CD8-positive, alpha-beta memory T cell (primary cell): Measurements from ENCODE around the gene EIF4A3. TPM values are rescaled to one million over a fixed set of nuclear protein-coding genes. Genes with fewer than 3 reads are reported as not detected.
"Not testable (repeated sequence)": the region's sequence is repeated elsewhere in the genome, so short reads cannot be mapped to it uniquely, and the experiment has no call there.

Source experiments
- CTCF ChIA-PET: fragments of 350-600 bp; sonication (Branson Sonifier 250); formaldehyde crosslinking; loops from one replicate; lab custom pipeline; 2021; ENCODE audit warnings: antibody characterized with exemption; lab: Charles Lee
- POLR2A ChIA-PET: fragments of 350-600 bp; sonication (Branson Sonifier 250); formaldehyde crosslinking; loops from one replicate; lab custom pipeline; 2021; ENCODE audit warnings: antibody characterized with exemption; lab: Charles Lee
- DNase-seq, 5 donors: peaks; one replicate each; pipeline versions ENCODE4 v3.0.0 to v3.0.0-alpha.2; 2020 to 2022; ENCODE audit warnings: mixed read lengths in 1 of 5
- H3K27ac ChIP-seq: one replicate; pipeline ENCODE4 v1.7.0; 2013; ENCODE audit warnings: low read depth, mild to moderate bottlenecking, low read length, moderate library complexity
- H3K27me3 ChIP-seq: 2 replicates; pipeline ENCODE4 v1.7.0; 2013; ENCODE audit warnings: low read length, mild to moderate bottlenecking; ENCODE audit not compliant: insufficient read depth, poor library complexity, severe bottlenecking
- H3K36me3 ChIP-seq: 2 replicates; pipeline ENCODE4 v1.7.0; 2013; ENCODE audit warnings: mild to moderate bottlenecking, low read length, moderate library complexity; ENCODE audit not compliant: insufficient read depth
- H3K4me1 ChIP-seq: 2 replicates; pipeline ENCODE4 v1.7.0; 2013; ENCODE audit warnings: mild to moderate bottlenecking, low read length, moderate library complexity; ENCODE audit not compliant: insufficient read depth
- H3K4me3 ChIP-seq: 2 replicates; pipeline ENCODE4 v1.7.0; 2013; ENCODE audit warnings: mild to moderate bottlenecking, low read length
- H3K9me3 ChIP-seq: 2 replicates; pipeline ENCODE4 v1.7.0; 2013; ENCODE audit warnings: mild to moderate bottlenecking, low read length
- H3K27ac Mint-ChIP-seq, 8 donors: one replicate each; pipeline ENCODE4 v1.8.0; 2020 to 2021; ENCODE audit warnings: mixed read lengths in 8 of 8, mild to moderate bottlenecking in 6 of 8, inconsistent platforms in 3 of 8, moderate library complexity in 3 of 8
- H3K27me3 Mint-ChIP-seq, 2 donors: one replicate each; pipeline ENCODE4 v1.8.0; 2020 to 2021; ENCODE audit warnings: mixed read lengths in 2 of 2, mild to moderate bottlenecking in 1 of 2, moderate library complexity in 1 of 2
- H3K36me3 Mint-ChIP-seq, 3 donors: one replicate each; pipeline ENCODE4 v1.8.0; 2020 to 2021; ENCODE audit warnings: mixed read lengths in 3 of 3, inconsistent platforms in 1 of 3, mild to moderate bottlenecking in 1 of 3
- H3K4me1 Mint-ChIP-seq, 3 donors: one replicate each; pipeline ENCODE4 v1.8.0; 2020 to 2021; ENCODE audit warnings: mixed read lengths in 3 of 3, inconsistent platforms in 1 of 3, mild to moderate bottlenecking in 1 of 3
- H3K4me3 Mint-ChIP-seq, 7 donors: one replicate each; pipeline ENCODE4 v1.8.0; 2020 to 2021; ENCODE audit warnings: mixed read lengths in 7 of 7, mild to moderate bottlenecking in 6 of 7, moderate library complexity in 4 of 7, inconsistent platforms in 2 of 7
- H3K9me3 Mint-ChIP-seq, 5 donors: one replicate each; pipeline ENCODE4 v1.8.0; 2020 to 2022; ENCODE audit warnings: mixed read lengths in 5 of 5, mild to moderate bottlenecking in 3 of 5, moderate library complexity in 2 of 5, inconsistent platforms in 1 of 5
- polyA plus RNA-seq: library from polyadenylated mRNA; unstranded; fragments of 300-500 nt; fragmentation: Illumina TruSeq; gene quantifications from one replicate; pipeline ENCODE4 v1.2.3, GENCODE V29; 2021
- total RNA-seq, 2 experiments: library from RNA; stranded (reverse); gene quantifications; one replicate each; pipeline ENCODE4 v1.2.3, GENCODE V29; 2021

Gene EIF4A3
- total and polyA plus RNA-seq, 3 experiments from 2014 or later = 77.6 to 181 (median 174) TPM

GRCh38 chr17:80090164-80090563 lies 56.8 kb downstream of the EIF4A3 start:
- H3K27me3 ChIP-seq, H3K27me3 Mint-ChIP-seq, H3K36me3 Mint-ChIP-seq, H3K4me3 Mint-ChIP-seq, H3K27ac Mint-ChIP-seq, H3K4me1 Mint-ChIP-seq, H3K27ac ChIP-seq, DNase-seq, H3K4me1 ChIP-seq, H3K9me3 Mint-ChIP-seq, POLR2A ChIA-PET, H3K9me3 ChIP-seq, H3K4me3 ChIP-seq, H3K36me3 ChIP-seq: not testable (repeated sequence)
- CTCF ChIA-PET = interaction anchor here (1.6 kb wide), 1 partner anchor 11 kb away, joined by 5 read pairs; the partner anchor contains the start of gene GAA

- no peak for DNase-seq
- POLR2A ChIA-PET = no interaction called here
- no peaks in the 10 kb centered on the region for H3K9me3 ChIP-seq
- H3K27me3 Mint-ChIP-seq = peaks cover 3% of the 10 kb centered on the region in 2 donors
- H3K4me3 Mint-ChIP-seq = no peak overlapping the region
- H3K9me3 Mint-ChIP-seq = no peaks in the 10 kb centered on the region
- no peak overlapping the region for H3K4me3 ChIP-seq
- H3K36me3 Mint-ChIP-seq = no peaks in the 10 kb centered on the region
- no peak overlapping the region for H3K27ac Mint-ChIP-seq
- CTCF ChIA-PET = interaction anchor here (1.6 kb wide), 1 partner anchor 12 kb away, joined by 5 read pairs; the partner anchor contains the start of gene GAA
- H3K4me1 Mint-ChIP-seq = no peaks in the 10 kb centered on the region
- no peaks in the 10 kb centered on the region for H3K36me3 ChIP-seq
- H3K4me1 ChIP-seq = no peaks in the 10 kb centered on the region
- no peaks in the 10 kb centered on the region for H3K27me3 ChIP-seq
- H3K27ac ChIP-seq = no peak overlapping the region
Observed at GRCh38 chr17:80089762-80090161, 57.2 kb downstream of the EIF4A3 start.

DNA sequence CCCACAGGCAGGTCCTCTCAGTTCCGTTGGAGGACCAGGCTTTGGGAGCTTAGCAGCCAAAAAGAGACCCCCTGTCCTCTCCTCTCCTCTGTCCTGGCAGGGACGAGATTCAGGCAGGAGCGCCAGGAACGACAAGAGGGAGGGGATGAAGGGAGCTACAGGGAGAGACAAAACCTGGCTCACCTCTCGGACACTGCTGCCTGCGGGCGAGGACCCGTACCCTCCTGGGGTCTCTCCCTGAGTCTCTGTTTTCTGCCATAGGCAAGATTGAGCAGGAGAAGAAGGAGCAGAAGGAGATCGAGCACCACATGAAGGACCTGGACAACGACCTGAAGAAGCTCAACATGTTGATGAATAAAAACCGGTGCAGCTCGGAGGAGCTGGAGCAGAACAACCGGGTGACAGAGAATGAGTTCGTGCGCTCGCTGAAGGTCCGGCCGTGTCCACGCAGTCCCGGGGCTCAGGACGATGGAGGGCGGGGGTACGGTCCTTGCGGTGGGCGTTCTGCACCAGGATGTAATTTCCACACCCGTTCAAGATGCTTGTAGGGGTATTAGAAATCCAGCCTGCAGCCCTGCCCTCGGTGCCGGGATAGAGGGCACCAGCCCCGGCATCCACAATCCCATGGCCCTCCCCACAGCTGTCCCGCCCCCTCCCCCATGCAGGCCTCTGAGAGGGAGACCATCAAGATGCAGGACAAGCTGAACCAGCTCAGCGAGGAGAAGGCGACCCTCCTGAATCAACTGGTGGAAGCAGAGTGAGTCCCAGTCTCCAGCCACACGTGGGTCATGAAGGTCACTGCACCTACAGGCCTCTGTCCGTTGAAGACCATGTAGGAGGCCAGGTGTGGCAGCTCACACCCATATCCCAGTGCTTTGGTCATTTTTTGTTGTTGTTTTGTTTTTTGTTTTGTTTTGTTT lies 59.3 kb downstream of the EIF4A3 start:
- H3K27ac ChIP-seq = no peak overlapping the region
- H3K27me3 ChIP-seq = no peaks in the 10 kb centered on the region
- no peaks in the 10 kb centered on the region for H3K36me3 ChIP-seq
- POLR2A ChIA-PET = no interaction called here
- H3K4me1 ChIP-seq = peaks cover 4% of the 10 kb centered on the region
- Mint-ChIP-seq H3K9me3 (no peaks in the 10 kb centered on the region), H3K36me3 (no peaks in the 10 kb centered on the region), H3K27me3 (peaks cover 3% of the 10 kb centered on the region in 2 donors), H3K27ac (no peak overlapping the region), H3K4me3 (no peak overlapping the region), H3K4me1 (peaks cover 0 to 3% (median 2%) of the 10 kb centered on the region in 3 donors)
- H3K4me3 ChIP-seq = no peak overlapping the region
- no peak for DNase-seq
- no peaks in the 10 kb centered on the region for H3K9me3 ChIP-seq
- CTCF ChIA-PET = interaction anchor here (1.1 to 1.7 kb wide), 3 partner anchors 14 to 488 kb away, joined by 3 to 4 read pairs (median 4); partner anchors contain the start of gene GAA

DNA sequence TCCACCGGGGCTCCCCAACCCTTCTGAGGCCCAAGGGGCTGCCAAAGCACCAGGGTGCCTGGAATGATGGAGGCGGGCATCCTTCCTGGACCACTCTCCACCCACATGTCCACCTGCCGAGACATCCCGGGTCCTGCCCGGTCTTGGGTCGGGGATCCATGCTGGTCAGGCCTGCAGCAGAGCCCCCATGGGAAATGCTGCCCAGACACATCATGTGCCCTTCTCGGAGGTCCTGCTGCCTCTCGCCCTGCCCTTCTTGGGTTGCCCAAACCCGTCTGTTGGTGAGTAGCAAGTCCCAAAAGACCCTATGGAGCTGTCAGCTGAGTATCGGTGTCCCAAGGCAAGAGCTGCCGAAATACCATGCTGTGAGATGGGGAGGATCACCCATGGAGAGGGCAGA lies 60.3 kb downstream of the EIF4A3 start:
- POLR2A ChIA-PET = no interaction called here
- Histone ChIP-seq H3K36me3 (no peaks in the 10 kb centered on the region), H3K27me3 (no peaks in the 10 kb centered on the region), H3K9me3 (no peaks in the 10 kb centered on the region), H3K4me3 (no peak overlapping the region), H3K4me1 (peaks cover 5% of the 10 kb centered on the region), H3K27ac (no peak overlapping the region)
- DNase-seq = no peak
- Mint-ChIP-seq H3K4me1 (peaks cover 0 to 3% (median 2%) of the 10 kb centered on the region in 3 donors), H3K9me3 (no peaks in the 10 kb centered on the region), H3K27me3 (peaks cover 0 to 3% of the 10 kb centered on the region in 2 donors), H3K4me3 (no peak overlapping the region), H3K27ac (no peak overlapping the region), H3K36me3 (no peaks in the 10 kb centered on the region)
- CTCF ChIA-PET = interaction anchor here (1.1 to 1.7 kb wide), 3 partner anchors 15 to 489 kb away, joined by 3 to 4 read pairs (median 4); partner anchors contain the start of gene GAA

DNA sequence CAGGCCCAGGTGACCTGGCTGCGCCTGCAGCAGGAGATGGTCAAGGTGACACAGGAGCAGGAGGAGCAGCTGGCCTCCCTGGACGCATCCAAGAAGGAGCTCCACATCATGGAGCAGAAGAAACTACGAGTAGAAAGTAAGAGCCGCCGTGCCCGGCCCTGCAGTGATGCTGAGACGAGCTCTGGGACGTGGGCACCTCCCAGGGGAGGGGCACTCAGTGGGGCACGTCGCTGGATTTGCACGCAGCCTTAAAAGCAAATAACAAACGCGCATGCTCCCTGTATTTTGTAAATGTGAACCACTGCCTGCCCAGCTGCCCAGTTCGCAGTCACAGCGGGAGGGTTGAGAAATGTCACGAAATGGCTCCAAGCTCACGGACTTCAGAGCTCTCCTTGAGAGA lies 60.8 kb downstream of the EIF4A3 start:
- peaks cover 0 to 3% (median 2%) of the 10 kb centered on the region in 3 donors for H3K4me1 Mint-ChIP-seq
- Histone ChIP-seq H3K27me3 (no peaks in the 10 kb centered on the region), H3K9me3 (no peaks in the 10 kb centered on the region), H3K4me3 (no peak overlapping the region), H3K4me1 (peaks cover 5% of the 10 kb centered on the region), H3K36me3 (no peaks in the 10 kb centered on the region), H3K27ac (no peak overlapping the region)
- H3K4me3 Mint-ChIP-seq = no peak overlapping the region
- DNase-seq = no peak
- H3K27ac Mint-ChIP-seq = no peak overlapping the region
- H3K36me3 Mint-ChIP-seq = no peaks in the 10 kb centered on the region
- peaks cover 0 to 3% of the 10 kb centered on the region in 2 donors for H3K27me3 Mint-ChIP-seq
- H3K9me3 Mint-ChIP-seq = no peaks in the 10 kb centered on the region
- POLR2A ChIA-PET = no interaction called here
- CTCF ChIA-PET = no interaction called here

DNA sequence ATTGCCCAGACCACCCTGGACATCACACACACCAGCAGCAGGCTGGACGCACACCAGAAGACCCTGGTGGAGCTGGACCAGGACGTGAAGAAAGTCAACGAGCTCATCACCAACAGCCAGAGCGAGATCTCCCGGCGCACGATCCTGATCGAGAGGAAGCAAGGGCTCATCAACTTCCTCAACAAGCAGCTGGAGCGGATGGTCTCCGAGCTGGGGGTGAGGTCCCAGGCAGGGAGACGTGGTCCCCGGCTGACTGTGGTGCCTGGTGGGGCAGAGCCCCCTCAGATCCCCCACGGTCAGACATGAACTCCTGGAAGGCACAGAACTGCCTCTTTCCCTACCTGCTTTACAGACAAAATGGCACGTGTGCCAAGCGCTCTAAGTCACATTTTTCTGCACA lies 62.2 kb downstream of the EIF4A3 start:
- CTCF ChIA-PET = interaction anchor here (1.2 to 1.5 kb wide), 2 partner anchors 9 to 17 kb away, joined by 3 read pairs; partner anchors contain the start of gene GAA
- H3K9me3 Mint-ChIP-seq = no peaks in the 10 kb centered on the region
- no peak overlapping the region for H3K27ac ChIP-seq
- DNase-seq = no peak
- peaks cover 5% of the 10 kb centered on the region for H3K4me1 ChIP-seq
- H3K36me3 Mint-ChIP-seq = no peaks in the 10 kb centered on the region
- no peak overlapping the region for H3K4me3 ChIP-seq
- no peaks in the 10 kb centered on the region for H3K9me3 ChIP-seq
- H3K36me3 ChIP-seq = no peaks in the 10 kb centered on the region
- H3K27me3 Mint-ChIP-seq = peaks cover 0 to 8% of the 10 kb centered on the region in 2 donors
- H3K4me1 Mint-ChIP-seq = peaks cover 0 to 3% (median 2%) of the 10 kb centered on the region in 3 donors
- POLR2A ChIA-PET = interaction anchor here (1.1 kb wide), 1 partner anchor 17 kb away, joined by 3 read pairs; the partner anchor contains the start of gene GAA
- H3K4me3 Mint-ChIP-seq = no peak overlapping the region
- no peaks in the 10 kb centered on the region for H3K27me3 ChIP-seq
- H3K27ac Mint-ChIP-seq = no peak overlapping the region

Other genes with a start within 250 kb of the EIF4A3 start
- 1 to 10 TPM; 3.5 to 4.3 TPM for gene TBC1D16, start 111.3 kb downstream of the EIF4A3 start, total RNA-seq
- 0.33 TPM for gene TBC1D16, start 111.3 kb downstream of the EIF4A3 start, polyA plus RNA-seq
- 1 to 10 TPM; 3.6 to 4.3 TPM for gene CCDC40, start 110.5 kb downstream of the EIF4A3 start, total RNA-seq
- not detected for gene CCDC40, start 110.5 kb downstream of the EIF4A3 start, polyA plus RNA-seq
- gene GAA, start 45.5 kb downstream of the EIF4A3 start, total RNA-seq = 10 to 100 TPM; 30.5 to 31.0 TPM
- 13.7 TPM for gene GAA, start 45.5 kb downstream of the EIF4A3 start, polyA plus RNA-seq
- not detected for gene CARD14, start 22.9 kb upstream of the EIF4A3 start, total RNA-seq
- gene CARD14, start 22.9 kb upstream of the EIF4A3 start, polyA plus RNA-seq = not detected
- gene SGSH, start 73.2 kb upstream of the EIF4A3 start, total RNA-seq = 10 to 100 TPM; 23.2 to 27.2 TPM
- 46.7 TPM for gene SGSH, start 73.2 kb upstream of the EIF4A3 start, polyA plus RNA-seq
- gene SLC26A11, start 73.3 kb upstream of the EIF4A3 start, total RNA-seq = 10 to 100 TPM; 18.1 to 19.6 TPM
- gene SLC26A11, start 73.3 kb upstream of the EIF4A3 start, polyA plus RNA-seq = 7.0 TPM
- gene RNF213, start 113.7 kb upstream of the EIF4A3 start, total RNA-seq = 100 to 1,000 TPM; 184 to 185 TPM
- 75.7 TPM for gene RNF213, start 113.7 kb upstream of the EIF4A3 start, polyA plus RNA-seq